Measurements from ENCODE around the gene IGF1.

The IGF1 gene

DNA sequence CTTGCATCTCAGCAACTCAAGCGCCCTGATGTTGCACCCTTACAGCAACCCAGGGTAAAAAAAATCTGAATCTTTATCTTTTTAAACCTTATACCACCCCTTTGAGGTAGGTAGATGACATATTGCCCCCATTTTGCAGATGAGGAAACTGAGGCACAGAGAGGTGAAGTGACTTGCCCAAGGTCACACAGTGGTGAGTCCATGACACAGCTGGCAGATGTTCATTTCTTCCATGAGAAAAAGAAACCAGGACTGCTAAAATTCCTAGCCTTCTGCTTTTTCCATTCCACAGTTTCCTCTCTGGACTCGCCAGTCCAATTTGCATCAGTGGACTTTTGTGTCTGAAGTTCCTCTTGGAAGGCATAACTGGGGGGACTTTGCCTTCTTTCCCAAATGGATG lies 79.3 kb downstream of the IGF1 start:
- Histone ChIP-seq H3K9me3 (ENCODE audit: insufficient read depth, low read depth, low read length) (no peaks in the 10 kb centered on the region), H4K20me1 (ENCODE audit: insufficient read depth, low read length, poor library complexity, severe bottlenecking) (no peaks in the 10 kb centered on the region), H3K9me2 (replicated peaks; ENCODE audit: low read depth, low read length) (no peaks in the 10 kb centered on the region), H2AFZ (ENCODE audit: low read length) (no peak overlapping the region), H3K4me2 (ENCODE audit: low read depth, low read length, poor library complexity, severe bottlenecking) (no peak overlapping the region), H3K4me1 (ENCODE audit: insufficient read depth, low read length, poor library complexity, severe bottlenecking) (no peaks in the 10 kb centered on the region), H3K36me3 (ENCODE audit: insufficient read depth, low read length) (no peaks in the 10 kb centered on the region), H3K4me3 (ENCODE audit: low read length, poor library complexity, severe bottlenecking) (no peak overlapping the region), H3K9ac (ENCODE audit: low read depth, low read length, poor library complexity, severe bottlenecking) (no peak overlapping the region), H3K79me2 (ENCODE audit: insufficient read depth, low read length) (no peaks in the 10 kb centered on the region), H3K27me3 (ENCODE audit: insufficient read depth, low read length, poor library complexity, severe bottlenecking) (no peaks in the 10 kb centered on the region), H3F3A (ENCODE audit: low read depth) (no peaks in the 10 kb centered on the region)
- TF ChIP-seq, protein P1, sequence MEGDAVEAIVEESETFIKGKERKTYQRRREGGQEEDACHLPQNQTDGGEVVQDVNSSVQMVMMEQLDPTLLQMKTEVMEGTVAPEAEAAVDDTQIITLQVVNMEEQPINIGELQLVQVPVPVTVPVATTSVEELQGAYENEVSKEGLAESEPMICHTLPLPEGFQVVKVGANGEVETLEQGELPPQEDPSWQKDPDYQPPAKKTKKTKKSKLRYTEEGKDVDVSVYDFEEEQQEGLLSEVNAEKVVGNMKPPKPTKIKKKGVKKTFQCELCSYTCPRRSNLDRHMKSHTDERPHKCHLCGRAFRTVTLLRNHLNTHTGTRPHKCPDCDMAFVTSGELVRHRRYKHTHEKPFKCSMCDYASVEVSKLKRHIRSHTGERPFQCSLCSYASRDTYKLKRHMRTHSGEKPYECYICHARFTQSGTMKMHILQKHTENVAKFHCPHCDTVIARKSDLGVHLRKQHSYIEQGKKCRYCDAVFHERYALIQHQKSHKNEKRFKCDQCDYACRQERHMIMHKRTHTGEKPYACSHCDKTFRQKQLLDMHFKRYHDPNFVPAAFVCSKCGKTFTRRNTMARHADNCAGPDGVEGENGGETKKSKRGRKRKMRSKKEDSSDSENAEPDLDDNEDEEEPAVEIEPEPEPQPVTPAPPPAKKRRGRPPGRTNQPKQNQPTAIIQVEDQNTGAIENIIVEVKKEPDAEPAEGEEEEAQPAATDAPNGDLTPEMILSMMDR (conservative IDR thresholded peaks at IDR 0.05; ENCODE audit: low read length): no peak

GRCh38 chr12:102399653-102400052 lies 80.7 kb downstream of the IGF1 start:
- H2AFZ ChIP-seq (ENCODE audit: low read length): no peak overlapping the region
- no peaks in the 10 kb centered on the region for H3K9me2 ChIP-seq (replicated peaks; ENCODE audit: low read depth, low read length)
- no peaks in the 10 kb centered on the region for H3K4me1 ChIP-seq (ENCODE audit: insufficient read depth, low read length, poor library complexity, severe bottlenecking)
- no peak overlapping the region for H3K4me3 ChIP-seq (ENCODE audit: low read length, poor library complexity, severe bottlenecking)
- no peak overlapping the region for H3K4me2 ChIP-seq (ENCODE audit: low read depth, low read length, poor library complexity, severe bottlenecking)
- H3K9me3 ChIP-seq (ENCODE audit: insufficient read depth, low read depth, low read length): no peaks in the 10 kb centered on the region
- TF ChIP-seq EZH2phosphoT487 (IDR thresholded peaks at IDR 0.05; ENCODE audit: borderline replicate concordance): no peak
- no peak overlapping the region for H3K9ac ChIP-seq (ENCODE audit: low read depth, low read length, poor library complexity, severe bottlenecking)
- H3K36me3 ChIP-seq (ENCODE audit: insufficient read depth, low read length): no peaks in the 10 kb centered on the region
- H4K20me1 ChIP-seq (ENCODE audit: insufficient read depth, low read length, poor library complexity, severe bottlenecking): no peaks in the 10 kb centered on the region
- no peaks in the 10 kb centered on the region for H3K27me3 ChIP-seq (ENCODE audit: insufficient read depth, low read length, poor library complexity, severe bottlenecking)
- H3K79me2 ChIP-seq (ENCODE audit: insufficient read depth, low read length): no peaks in the 10 kb centered on the region
- no peaks in the 10 kb centered on the region for H3F3A ChIP-seq (ENCODE audit: low read depth)

DNA sequence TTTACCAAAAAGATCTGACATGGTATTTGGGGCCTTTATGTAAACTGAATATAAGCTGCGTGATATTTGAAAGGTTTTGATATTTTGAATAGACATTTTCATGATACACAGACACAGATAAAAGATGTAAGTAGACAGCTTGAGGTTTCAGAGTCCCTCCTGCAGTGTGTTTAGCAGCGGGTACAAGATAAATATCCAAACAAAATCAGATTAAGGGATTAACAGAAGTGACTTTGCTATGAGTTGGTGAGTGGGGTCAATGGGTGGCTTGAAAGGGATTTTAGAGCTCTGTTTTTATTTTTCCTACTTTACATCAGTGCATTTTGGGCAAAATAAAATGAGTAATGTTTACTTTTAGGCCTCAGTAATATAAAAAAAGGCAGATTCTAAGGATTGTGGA lies 84.1 kb downstream of the IGF1 start:
- no peaks in the 10 kb centered on the region for H4K20me1 ChIP-seq (ENCODE audit: insufficient read depth, low read length, poor library complexity, severe bottlenecking)
- no peaks in the 10 kb centered on the region for H3K9me3 ChIP-seq (ENCODE audit: insufficient read depth, low read depth, low read length)
- no peaks in the 10 kb centered on the region for H3F3A ChIP-seq (ENCODE audit: low read depth)
- H3K9me2 ChIP-seq (replicated peaks; ENCODE audit: low read depth, low read length): no peaks in the 10 kb centered on the region
- H3K4me2 ChIP-seq (ENCODE audit: low read depth, low read length, poor library complexity, severe bottlenecking): no peak overlapping the region
- no peak overlapping the region for H2AFZ ChIP-seq (ENCODE audit: low read length)
- no peaks in the 10 kb centered on the region for H3K4me1 ChIP-seq (ENCODE audit: insufficient read depth, low read length, poor library complexity, severe bottlenecking)
- no peaks in the 10 kb centered on the region for H3K79me2 ChIP-seq (ENCODE audit: insufficient read depth, low read length)
- no peak for TF ChIP-seq EZH2phosphoT487 (IDR thresholded peaks at IDR 0.05; ENCODE audit: borderline replicate concordance)
- TF ChIP-seq, protein P1 (conservative IDR thresholded peaks at IDR 0.05; ENCODE audit: low read length): no peak
- H3K4me3 ChIP-seq (ENCODE audit: low read length, poor library complexity, severe bottlenecking): no peak overlapping the region
- H3K9ac ChIP-seq (ENCODE audit: low read depth, low read length, poor library complexity, severe bottlenecking): no peak overlapping the region
- no peaks in the 10 kb centered on the region for H3K27me3 ChIP-seq (ENCODE audit: insufficient read depth, low read length, poor library complexity, severe bottlenecking)
- H3K36me3 ChIP-seq (ENCODE audit: insufficient read depth, low read length): no peaks in the 10 kb centered on the region

DNA sequence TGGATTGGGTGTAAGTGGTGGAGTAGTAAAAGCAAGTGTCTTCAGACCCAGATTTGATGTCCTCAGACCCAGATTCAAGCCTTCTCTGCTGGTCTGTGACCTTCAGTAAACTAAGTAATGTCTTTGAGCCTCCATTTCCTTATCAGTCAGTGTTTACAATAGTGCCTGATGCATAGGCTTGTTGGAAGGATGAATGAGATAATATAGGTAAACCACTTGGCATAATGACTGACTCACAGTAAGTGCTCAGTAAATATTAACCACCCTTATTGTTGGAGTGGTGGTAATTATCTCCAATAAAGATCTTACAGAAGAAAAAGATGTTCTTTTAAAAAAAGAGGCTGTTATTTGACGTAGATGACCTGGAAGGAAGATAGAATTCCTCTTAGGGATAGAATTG lies 86.2 kb downstream of the IGF1 start:
- Histone ChIP-seq H2AFZ (ENCODE audit: low read length) (no peak overlapping the region), H3K4me2 (ENCODE audit: low read depth, low read length, poor library complexity, severe bottlenecking) (no peak overlapping the region), H3K9me2 (replicated peaks; ENCODE audit: low read depth, low read length) (no peaks in the 10 kb centered on the region), H3K79me2 (ENCODE audit: insufficient read depth, low read length) (no peaks in the 10 kb centered on the region), H3K9ac (ENCODE audit: low read depth, low read length, poor library complexity, severe bottlenecking) (no peak overlapping the region), H4K20me1 (ENCODE audit: insufficient read depth, low read length, poor library complexity, severe bottlenecking) (no peaks in the 10 kb centered on the region), H3K4me1 (ENCODE audit: insufficient read depth, low read length, poor library complexity, severe bottlenecking) (no peaks in the 10 kb centered on the region), H3K36me3 (ENCODE audit: insufficient read depth, low read length) (no peaks in the 10 kb centered on the region), H3K27me3 (ENCODE audit: insufficient read depth, low read length, poor library complexity, severe bottlenecking) (no peaks in the 10 kb centered on the region), H3F3A (ENCODE audit: low read depth) (no peaks in the 10 kb centered on the region), H3K4me3 (ENCODE audit: low read length, poor library complexity, severe bottlenecking) (no peak overlapping the region), H3K9me3 (ENCODE audit: insufficient read depth, low read depth, low read length) (no peaks in the 10 kb centered on the region)
- TF ChIP-seq, protein P1 (conservative IDR thresholded peaks at IDR 0.05; ENCODE audit: low read length): no peak
- TF ChIP-seq EZH2phosphoT487 (IDR thresholded peaks at IDR 0.05; ENCODE audit: borderline replicate concordance): no peak
